GM23338 (cell line): Measurements from ENCODE around the gene SNX22. TPM values are rescaled to one million over a fixed set of nuclear protein-coding genes. Genes with fewer than 3 reads are reported as not detected.

Experiments
- ATAC-seq: fragments of 200-7000 bp; cut with Tn5 transposase; 3 replicates; pipeline ENCODE4 v1.9.1; 2020
- DNase-seq: peaks from one replicate; pipeline ENCODE4 v3.0.0-alpha.2; 2015; ENCODE audit warnings: low spot score
- H2AFZ ChIP-seq: fragments of 200-600 bp; sonication (generic); 2 replicates; pipeline ENCODE4 v1.8.0; 2016; ENCODE audit warnings: antibody characterized with exemption, mild to moderate bottlenecking, moderate library complexity
- H3F3A ChIP-seq: fragments of 200-600 bp; sonication (generic); replicated peaks from 2 replicates; pipeline ENCODE4 v1.8.0; 2017; ENCODE audit warnings: antibody characterized with exemption, mixed run types, low read depth
- H3K27ac ChIP-seq: fragments of 200-600 bp; sonication (generic); 2 replicates; pipeline ENCODE4 v1.6.1; 2016; ENCODE audit warnings: low read depth
- H3K27me3 ChIP-seq: fragments of 200-600 bp; sonication (generic); 2 replicates; pipeline ENCODE4 v1.8.0; 2016; ENCODE audit warnings: mild to moderate bottlenecking, mixed run types, moderate library complexity; ENCODE audit not compliant: insufficient read depth
- H3K36me3 ChIP-seq: fragments of 200-600 bp; sonication (generic); 2 replicates; pipeline ENCODE4 v1.8.0; 2016; ENCODE audit warnings: mild to moderate bottlenecking; ENCODE audit not compliant: insufficient read depth
- H3K4me1 ChIP-seq: fragments of 200-600 bp; sonication (generic); 2 replicates; pipeline ENCODE4 v1.8.0; 2016; ENCODE audit warnings: mild to moderate bottlenecking, moderate library complexity; ENCODE audit not compliant: insufficient read depth
- H3K4me2 ChIP-seq: fragments of 200-600 bp; sonication (generic); 2 replicates; pipeline ENCODE4 v1.7.1; 2017; ENCODE audit warnings: mixed run types
- H3K4me3 ChIP-seq: fragments of 200-600 bp; sonication (generic); 2 replicates; pipeline ENCODE4 v1.6.1; 2016; ENCODE audit warnings: mixed run types
- H3K79me2 ChIP-seq: fragments of 200-600 bp; sonication (generic); replicated peaks from 2 replicates; pipeline ENCODE4 v1.8.0; 2017; ENCODE audit warnings: mild to moderate bottlenecking; ENCODE audit not compliant: insufficient read depth
- H3K9me2 ChIP-seq: fragments of 200-600 bp; sonication (generic); 2 replicates; pipeline ENCODE4 v1.8.0; 2017; ENCODE audit not compliant: insufficient read depth
- H4K20me1 ChIP-seq: fragments of 200-600 bp; sonication (generic); replicated peaks from 2 replicates; pipeline ENCODE4 v1.8.0; 2017; ENCODE audit warnings: mild to moderate bottlenecking; ENCODE audit not compliant: insufficient read depth
- H3K27ac Mint-ChIP-seq: 2 replicates; pipeline ENCODE4 v1.8.0; 2020; ENCODE audit warnings: inconsistent platforms, mild to moderate bottlenecking, moderate library complexity, mixed read lengths
- H3K27me3 Mint-ChIP-seq: 3 replicates; pipeline ENCODE4 v1.8.0; 2022; ENCODE audit warnings: low read depth, mild to moderate bottlenecking, moderate library complexity, mixed read lengths, inconsistent platforms; ENCODE audit not compliant: insufficient read depth, poor library complexity
- H3K36me3 Mint-ChIP-seq: 3 replicates; pipeline ENCODE4 v1.8.0; 2021; ENCODE audit warnings: low read depth, mild to moderate bottlenecking, inconsistent platforms, moderate library complexity, mixed read lengths
- H3K4me1 Mint-ChIP-seq: 3 replicates; pipeline ENCODE4 v1.8.0; 2020; ENCODE audit warnings: mild to moderate bottlenecking, inconsistent platforms, mixed read lengths
- H3K4me3 Mint-ChIP-seq: 3 replicates; pipeline ENCODE4 v1.8.0; 2021; ENCODE audit warnings: moderate library complexity, mild to moderate bottlenecking, inconsistent platforms, mixed read lengths
- H3K9me3 Mint-ChIP-seq: 3 replicates; pipeline ENCODE4 v1.8.0; 2020; ENCODE audit warnings: moderate library complexity, mild to moderate bottlenecking, inconsistent platforms, mixed read lengths
- CREB1 ChIP-seq: fragments of 250-450 bp; sonication (Bioruptor Pico); IDR thresholded peaks from 2 replicates; pipeline ENCODE4 v1.5.0; 2020; ENCODE audit warnings: low read depth, mild to moderate bottlenecking, moderate library complexity
- EZH2 ChIP-seq: fragments of 200-600 bp; sonication (generic); IDR thresholded peaks from one replicate; pipeline ENCODE4 v1.8.0; 2017; ENCODE audit warnings: antibody characterized with exemption, mild to moderate bottlenecking, low read depth; ENCODE audit not compliant: unreplicated experiment
- EZH2phosphoT487 ChIP-seq: fragments of 200-600 bp; sonication (generic); IDR thresholded peaks from one replicate; pipeline ENCODE4 v1.8.1; 2018; ENCODE audit warnings: antibody characterized with exemption; ENCODE audit not compliant: unreplicated experiment
- JUNB ChIP-seq: IDR thresholded peaks from one replicate; pipeline ENCODE4 v1.6.1; 2016; ENCODE audit warnings: antibody characterized with exemption; ENCODE audit not compliant: unreplicated experiment
- NANOG ChIP-seq: IDR thresholded peaks from 2 replicates; pipeline ENCODE4 v1.6.1; 2016; ENCODE audit warnings: antibody characterized with exemption, borderline replicate concordance
- POLR2AphosphoS5 ChIP-seq: IDR thresholded peaks from 2 replicates; pipeline ENCODE4 v1.6.1; 2016; ENCODE audit warnings: antibody characterized with exemption, low read depth
- ZNF331 ChIP-seq: fragments of 250-450 bp; sonication (Bioruptor Pico); IDR thresholded peaks from 2 replicates; pipeline ENCODE4 v1.5.0; 2020; ENCODE audit warnings: low read depth, mild to moderate bottlenecking, moderate library complexity
- long read RNA-seq: library from polyadenylated mRNA; unstranded; transcript quantifications from one replicate; pipeline ENCODE4 v2.0.0, GENCODE V29; 2020; ENCODE audit not compliant: unreplicated experiment
- polyA plus RNA-seq: library from polyadenylated mRNA; unstranded; fragments of >200 nt; fragmentation: Nextera tagmentation; extraction: Ambion mirVana; gene quantifications from 2 replicates; pipeline ENCODE4 v1.2.1, GENCODE V29; 2016
- total RNA-seq: library from RNA; depleted of rRNA; stranded (reverse); fragments of >200 nt; shearing (Covaris generic); gene quantifications from 2 replicates; pipeline ENCODE4 v1.2.3, GENCODE V29; 2014; rRNA removed
- TF ChIP-seq, protein P1 (sequence below): IDR thresholded peaks from one replicate; pipeline ENCODE4 v1.6.1; 2018; ENCODE audit warnings: antibody characterized with exemption; ENCODE audit not compliant: unreplicated experiment
- TF ChIP-seq, protein P2 (sequence below): IDR thresholded peaks from 2 replicates; pipeline ENCODE4 v1.6.1; 2016; ENCODE audit warnings: antibody characterized with exemption

SNX22 gene
- total RNA-seq (1.9 and 5.7 TPM in 2 replicates), polyA plus RNA-seq (3.7 TPM in 2 replicates)
- long read RNA-seq, result 0 reads

DNA sequence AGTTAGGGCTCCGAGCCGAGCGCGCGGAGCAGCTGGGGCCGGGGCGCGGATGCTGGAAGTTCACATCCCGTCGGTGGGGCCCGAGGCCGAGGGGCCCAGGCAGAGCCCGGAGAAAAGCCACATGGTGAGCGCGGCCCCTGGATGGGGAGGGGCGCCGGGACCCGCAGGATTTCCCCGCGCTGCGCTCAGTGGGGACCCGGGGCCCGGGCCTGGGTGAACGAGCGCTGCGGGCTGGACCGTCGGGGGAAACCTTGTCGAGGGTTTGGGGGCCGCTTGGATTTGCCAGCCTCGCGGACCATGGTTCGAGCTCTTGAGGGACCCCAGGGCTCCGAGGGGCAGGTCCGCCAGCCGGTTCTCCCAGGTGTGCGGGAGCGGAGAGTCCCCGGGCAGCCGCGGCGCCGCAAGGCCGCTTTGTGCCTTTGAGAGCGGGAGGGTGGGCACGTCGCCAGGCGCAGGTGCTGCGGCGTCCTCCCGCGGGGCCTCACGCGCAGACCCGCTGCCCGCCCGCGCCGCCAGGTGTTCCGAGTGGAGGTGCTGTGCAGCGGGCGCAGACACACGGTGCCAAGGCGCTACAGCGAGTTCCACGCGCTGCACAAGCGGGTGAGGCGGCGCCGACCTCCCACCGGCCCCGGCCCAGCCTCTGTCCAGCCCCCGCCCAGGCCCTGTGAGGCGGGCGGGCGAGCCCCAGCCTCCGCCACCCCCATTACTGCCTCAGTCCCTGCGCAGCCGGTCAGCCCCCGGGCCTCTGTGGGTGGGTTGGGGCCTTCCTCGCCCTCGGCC lies at the start of gene SNX22:
TSS of gene SNX22 (plus strand) at position 5 of the 780 bp plus-strand sequence. CDS start at position 50, 45 bp downstream.
- Mint-ChIP-seq H3K27me3 (peaks cover 23% of the 10 kb centered on the region), H3K9me3 (no peaks in the 10 kb centered on the region; the same call in 2 of the 3 replicates), H3K4me1 (peaks cover 18% of the 10 kb centered on the region), H3K27ac (no peak within 1 kb of the TSS), H3K36me3 (peaks cover 23% of the 10 kb centered on the region), H3K4me3 (peak within 1 kb of the TSS; percentile 78)
- Histone ChIP-seq H3F3A (peaks cover 24% of the 10 kb centered on the region), H3K4me3 (peak within 1 kb of the TSS; percentile 82), H3K79me2 (no peaks in the 10 kb centered on the region), H2AFZ (peak within 1 kb of the TSS; percentile 98), H3K4me1 (peaks cover 13% of the 10 kb centered on the region), H3K4me2 (peak within 1 kb of the TSS; percentile 94), H4K20me1 (peaks cover 4% of the 10 kb centered on the region; the same call in 1 of the 2 replicates), H3K27me3 (peaks cover 18% of the 10 kb centered on the region), H3K36me3 (peaks cover 20% of the 10 kb centered on the region), H3K9me2 (no peaks in the 10 kb centered on the region), H3K27ac (no peak within 1 kb of the TSS)
- peak; percentile 72 for TF ChIP-seq POLR2AphosphoS5
- TF ChIP-seq EZH2, result no peak
- peak; percentile 51 for DNase-seq
- ATAC-seq, result peak; percentile 17

DNA sequence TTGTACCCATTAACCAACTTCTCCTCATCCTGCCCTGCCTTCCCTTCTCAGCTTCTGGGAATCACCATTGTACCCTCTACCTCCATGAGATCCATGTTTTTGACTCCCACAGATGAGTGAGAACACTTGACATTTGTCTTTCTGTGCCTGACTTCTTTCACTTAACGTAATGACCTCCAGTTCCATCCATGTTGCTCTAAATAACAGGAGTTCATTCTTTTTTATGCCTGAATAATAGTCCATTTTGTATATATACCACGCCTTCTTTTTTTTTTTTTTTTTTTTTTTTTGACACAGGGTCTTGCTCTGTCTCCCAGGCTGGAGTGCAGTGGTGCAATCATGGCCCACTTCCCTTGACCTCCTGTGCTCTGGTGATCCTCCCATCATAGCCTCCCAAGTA lies 49.0 kb upstream of the SNX22 start:
- DNase-seq (no peak), ATAC-seq (no peak)
- H3K27ac Mint-ChIP-seq, result no peak overlapping the region
- H4K20me1 ChIP-seq, result peaks cover 6% of the 10 kb centered on the region; the same call in 1 of the 2 replicates
- peaks cover 96% of the 10 kb centered on the region for H3K79me2 ChIP-seq
- H3K4me1 Mint-ChIP-seq, result peaks cover under 1% of the 10 kb centered on the region; the same call in 2 of the 3 replicates
- no peak overlapping the region for H3K4me3 ChIP-seq
- H3K4me1 ChIP-seq, result peaks cover 5% of the 10 kb centered on the region; the same call in 1 of the 2 replicates
- H3K36me3 ChIP-seq, result no peaks in the 10 kb centered on the region
- no peaks in the 10 kb centered on the region for H3F3A ChIP-seq
- no peaks in the 10 kb centered on the region for H3K36me3 Mint-ChIP-seq
- H3K27me3 ChIP-seq, result no peaks in the 10 kb centered on the region
- no peak overlapping the region for H3K4me2 ChIP-seq
- H3K4me3 Mint-ChIP-seq, result no peak overlapping the region
- H3K27me3 Mint-ChIP-seq, result no peaks in the 10 kb centered on the region
- no peaks in the 10 kb centered on the region for H3K9me2 ChIP-seq
- no peak overlapping the region for H3K27ac ChIP-seq
- H2AFZ ChIP-seq, result no peak overlapping the region
- no peaks in the 10 kb centered on the region for H3K9me3 Mint-ChIP-seq
- no peak for TF ChIP-seq NANOG
- no peak for TF ChIP-seq EZH2
- TF ChIP-seq JUNB, result no peak
- no peak for TF ChIP-seq EZH2phosphoT487
- TF ChIP-seq ZNF331 (CRISPR knock-in tag), result no peak
- TF ChIP-seq, protein P1, sequence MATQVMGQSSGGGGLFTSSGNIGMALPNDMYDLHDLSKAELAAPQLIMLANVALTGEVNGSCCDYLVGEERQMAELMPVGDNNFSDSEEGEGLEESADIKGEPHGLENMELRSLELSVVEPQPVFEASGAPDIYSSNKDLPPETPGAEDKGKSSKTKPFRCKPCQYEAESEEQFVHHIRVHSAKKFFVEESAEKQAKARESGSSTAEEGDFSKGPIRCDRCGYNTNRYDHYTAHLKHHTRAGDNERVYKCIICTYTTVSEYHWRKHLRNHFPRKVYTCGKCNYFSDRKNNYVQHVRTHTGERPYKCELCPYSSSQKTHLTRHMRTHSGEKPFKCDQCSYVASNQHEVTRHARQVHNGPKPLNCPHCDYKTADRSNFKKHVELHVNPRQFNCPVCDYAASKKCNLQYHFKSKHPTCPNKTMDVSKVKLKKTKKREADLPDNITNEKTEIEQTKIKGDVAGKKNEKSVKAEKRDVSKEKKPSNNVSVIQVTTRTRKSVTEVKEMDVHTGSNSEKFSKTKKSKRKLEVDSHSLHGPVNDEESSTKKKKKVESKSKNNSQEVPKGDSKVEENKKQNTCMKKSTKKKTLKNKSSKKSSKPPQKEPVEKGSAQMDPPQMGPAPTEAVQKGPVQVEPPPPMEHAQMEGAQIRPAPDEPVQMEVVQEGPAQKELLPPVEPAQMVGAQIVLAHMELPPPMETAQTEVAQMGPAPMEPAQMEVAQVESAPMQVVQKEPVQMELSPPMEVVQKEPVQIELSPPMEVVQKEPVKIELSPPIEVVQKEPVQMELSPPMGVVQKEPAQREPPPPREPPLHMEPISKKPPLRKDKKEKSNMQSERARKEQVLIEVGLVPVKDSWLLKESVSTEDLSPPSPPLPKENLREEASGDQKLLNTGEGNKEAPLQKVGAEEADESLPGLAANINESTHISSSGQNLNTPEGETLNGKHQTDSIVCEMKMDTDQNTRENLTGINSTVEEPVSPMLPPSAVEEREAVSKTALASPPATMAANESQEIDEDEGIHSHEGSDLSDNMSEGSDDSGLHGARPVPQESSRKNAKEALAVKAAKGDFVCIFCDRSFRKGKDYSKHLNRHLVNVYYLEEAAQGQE, result no peak
- TF ChIP-seq CREB1, result no peak
- TF ChIP-seq, protein P2, sequence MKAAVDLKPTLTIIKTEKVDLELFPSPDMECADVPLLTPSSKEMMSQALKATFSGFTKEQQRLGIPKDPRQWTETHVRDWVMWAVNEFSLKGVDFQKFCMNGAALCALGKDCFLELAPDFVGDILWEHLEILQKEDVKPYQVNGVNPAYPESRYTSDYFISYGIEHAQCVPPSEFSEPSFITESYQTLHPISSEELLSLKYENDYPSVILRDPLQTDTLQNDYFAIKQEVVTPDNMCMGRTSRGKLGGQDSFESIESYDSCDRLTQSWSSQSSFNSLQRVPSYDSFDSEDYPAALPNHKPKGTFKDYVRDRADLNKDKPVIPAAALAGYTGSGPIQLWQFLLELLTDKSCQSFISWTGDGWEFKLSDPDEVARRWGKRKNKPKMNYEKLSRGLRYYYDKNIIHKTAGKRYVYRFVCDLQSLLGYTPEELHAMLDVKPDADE, result no peak
